GM12891 (cell line): Measurements from ENCODE around the gene UTP15.

Source experiments
- DNase-seq: peaks from one replicate; pipeline ENCODE4 v3.0.0; 2011; ENCODE audit warnings: low spot score; ENCODE audit not compliant: insufficient read length
- FAIRE-seq: peaks from 2 replicates; lab custom pipeline; 2011; peaks lifted over from hg19 to GRCh38; lab: Jason Lieb, UNC
- PAX5 ChIP-seq: IDR thresholded peaks from 2 replicates; pipeline ENCODE4 v1.6.1; 2011; ENCODE audit warnings: low read length, moderate library complexity, mild to moderate bottlenecking; ENCODE audit not compliant: insufficient read depth, severe bottlenecking
- POLR2A ChIP-seq: IDR thresholded peaks from 2 replicates; pipeline ENCODE4 v1.6.1; 2011; ENCODE audit warnings: low read depth, low read length, control low read depth
- POLR2AphosphoS5 ChIP-seq: IDR thresholded peaks from 2 replicates; pipeline ENCODE4 v1.6.1; 2011; ENCODE audit warnings: low read depth, low read length, control low read depth
- POU2F2 ChIP-seq: IDR thresholded peaks from 2 replicates; pipeline ENCODE4 v1.6.1; 2011; ENCODE audit warnings: low read depth, mild to moderate bottlenecking, control low read depth, low read length, moderate library complexity
- SPI1 ChIP-seq: IDR thresholded peaks from 2 replicates; pipeline ENCODE4 v1.6.1; 2011; ENCODE audit warnings: low read depth, low read length, control low read depth
- TAF1 ChIP-seq: IDR thresholded peaks from 2 replicates; pipeline ENCODE4 v1.6.1; 2011; ENCODE audit warnings: low read depth, low read length, control low read depth

The UTP15 gene

GRCh38 chr5:73596705-73597328, 31.3 kb downstream of the UTP15 start:
- FAIRE-seq (no peak), DNase-seq (no peak)
- TF ChIP-seq SPI1 (no peak), TAF1 (no peak), POLR2A (no peak), PAX5 (no peak), POU2F2 (no peak), POLR2AphosphoS5 (no peak)

GRCh38 chr5:73599380-73599779, 33.8 kb downstream of the UTP15 start:
- DNase-seq: no peak
- TF ChIP-seq SPI1: no peak
- no peak for TF ChIP-seq TAF1
- no peak for TF ChIP-seq PAX5
- TF ChIP-seq POLR2A: no peak
- no peak for TF ChIP-seq POLR2AphosphoS5
- no peak for TF ChIP-seq POU2F2
- no peak for FAIRE-seq

- no peak for TF ChIP-seq POU2F2
- TF ChIP-seq TAF1: no peak
- TF ChIP-seq SPI1: no peak
- no peak for TF ChIP-seq PAX5
- TF ChIP-seq POLR2A: no peak
- TF ChIP-seq POLR2AphosphoS5: no peak
- no peak for DNase-seq
- no peak for FAIRE-seq
Measured at GRCh38 chr5:73603998-73604397, 38.5 kb downstream of the UTP15 start.

GRCh38 chr5:73605223-73606087, 39.9 kb downstream of the UTP15 start:
- no peak for FAIRE-seq
- DNase-seq: no peak
- TF ChIP-seq POLR2AphosphoS5: no peak
- no peak for TF ChIP-seq PAX5
- TF ChIP-seq TAF1: no peak

- FAIRE-seq (no peak), DNase-seq (no peak)
- TF ChIP-seq TAF1 (no peak), POLR2A (no peak), SPI1 (no peak), POLR2AphosphoS5 (no peak), POU2F2 (no peak), PAX5 (no peak)
Measured at GRCh38 chr5:73606206-73606753, 40.7 kb downstream of the UTP15 start.

GRCh38 chr5:73607228-73607627, 41.7 kb downstream of the UTP15 start:
- TF ChIP-seq POLR2A (no peak), POU2F2 (no peak), PAX5 (no peak), SPI1 (no peak), POLR2AphosphoS5 (no peak), TAF1 (no peak)
- no peak for FAIRE-seq
- DNase-seq: no peak

GRCh38 chr5:73612799-73613198, 47.3 kb downstream of the UTP15 start:
- TF ChIP-seq POLR2A: no peak
- no peak for TF ChIP-seq PAX5
- TF ChIP-seq POU2F2: no peak
- no peak for TF ChIP-seq SPI1
- TF ChIP-seq POLR2AphosphoS5: no peak
- no peak for TF ChIP-seq TAF1
- no peak for DNase-seq
- FAIRE-seq: no peak

GRCh38 chr5:73615085-73615484, 49.5 kb downstream of the UTP15 start:
- TF ChIP-seq POLR2AphosphoS5 (no peak), POU2F2 (no peak), POLR2A (no peak), SPI1 (no peak), PAX5 (no peak), TAF1 (no peak)
- no peak for DNase-seq
- FAIRE-seq: no peak

GRCh38 chr5:73615947-73616346, 50.4 kb downstream of the UTP15 start:
- DNase-seq: no peak
- TF ChIP-seq SPI1: no peak
- no peak for TF ChIP-seq PAX5
- no peak for TF ChIP-seq POLR2A
- no peak for TF ChIP-seq POLR2AphosphoS5
- TF ChIP-seq POU2F2: no peak
- no peak for TF ChIP-seq TAF1

More at GRCh38 chr5:73615947-73616346, 50.4 kb downstream of the UTP15 start:
- no peak for FAIRE-seq
